H1 (cell line): ENCODE results near the gene ZNF70. TPM values are rescaled to one million over a fixed set of nuclear protein-coding genes. Genes with fewer than 3 reads are reported as not detected.

Experiments
- CHD1 ChIP-seq: IDR thresholded peaks from 2 replicates; pipeline ENCODE4 v1.6.1; 2012; ENCODE audit warnings: low read depth, low read length, improper control_type of control experiment
- CHD2 ChIP-seq: IDR thresholded peaks from 2 replicates; pipeline ENCODE4 v1.6.1; 2012; ENCODE audit warnings: low read length, improper control_type of control experiment
- EGR1 ChIP-seq: IDR thresholded peaks from 2 replicates; pipeline ENCODE4 v1.6.1; 2011; ENCODE audit warnings: low read depth, low read length, borderline replicate concordance
- HDAC2 ChIP-seq, 2 experiments: fragments of 300-600 bp in 1 of 2; sonication (generic) in 1 of 2; IDR thresholded peaks; 2 replicates each; pipeline ENCODE4 v1.6.1; 2011 to 2012; ENCODE audit warnings: low read depth in 2 of 2, low read length in 2 of 2, mild to moderate bottlenecking in 2 of 2, moderate library complexity in 2 of 2, borderline replicate concordance in 1 of 2, inconsistent platforms in 1 of 2
- NANOG ChIP-seq: IDR thresholded peaks from 2 replicates; pipeline ENCODE4 v1.6.1; 2011; ENCODE audit warnings: low read length, low read depth, mild to moderate bottlenecking, inconsistent platforms; ENCODE audit not compliant: insufficient read depth, poor library complexity, severe bottlenecking
- TAF1 ChIP-seq: IDR thresholded peaks from 2 replicates; pipeline ENCODE4 v1.6.1; 2011; ENCODE audit warnings: mild to moderate bottlenecking, low read depth, low read length
- TBP ChIP-seq: IDR thresholded peaks from 2 replicates; pipeline ENCODE4 v1.6.1; 2011; ENCODE audit warnings: low read depth, low read length, improper control_type of control experiment
- YY1 ChIP-seq: IDR thresholded peaks from 2 replicates; pipeline ENCODE4 v1.6.1; 2011; ENCODE audit warnings: low read depth, mild to moderate bottlenecking, low read length
- polyA plus RNA-seq, 7 experiments: library from polyadenylated mRNA; depleted of rRNA in 3 of 7; stranded (reverse) in 5 of 7; unstranded in 2 of 7; fragments of >200 nt in 5 of 7; fragments of 200-250 nt in 2 of 7; gene quantifications; 1 replicate in 5 of 7; 2 replicates in 1 of 7; 4 replicates in 1 of 7; pipeline versions ENCODE4 v1.2.1 to v1.2.3, GENCODE V29; 2011 to 2013; ENCODE audit warnings: missing spikeins in 2 of 7, mixed read lengths in 2 of 7
- total RNA-seq: library from RNA; stranded (reverse); fragmentation: NEBNext Ultra II Directional; extraction: Animal tissue kit (Norgen Biotek cat#: 25700); gene quantifications from 2 replicates; pipeline ENCODE4 v1.2.1, GENCODE V29; 2021
- TF ChIP-seq, protein P1 (sequence below): fragments of 300-600 bp; sonication (generic); IDR thresholded peaks from 2 replicates; pipeline ENCODE4 v1.7.1; 2012; ENCODE audit warnings: low read length, moderate library complexity, mild to moderate bottlenecking, inconsistent platforms; ENCODE audit not compliant: insufficient replicate concordance
- TF ChIP-seq, protein P2 (sequence below): IDR thresholded peaks from 2 replicates; pipeline ENCODE4 v1.6.1; 2012; ENCODE audit warnings: inconsistent platforms

ZNF70 gene
- total and polyA plus RNA-seq, 2 of the 8 experiments (the other 6 are each of a cell fraction or from before 2014, with no cell fraction given) = 1.1 to 2.6 TPM

DNA sequence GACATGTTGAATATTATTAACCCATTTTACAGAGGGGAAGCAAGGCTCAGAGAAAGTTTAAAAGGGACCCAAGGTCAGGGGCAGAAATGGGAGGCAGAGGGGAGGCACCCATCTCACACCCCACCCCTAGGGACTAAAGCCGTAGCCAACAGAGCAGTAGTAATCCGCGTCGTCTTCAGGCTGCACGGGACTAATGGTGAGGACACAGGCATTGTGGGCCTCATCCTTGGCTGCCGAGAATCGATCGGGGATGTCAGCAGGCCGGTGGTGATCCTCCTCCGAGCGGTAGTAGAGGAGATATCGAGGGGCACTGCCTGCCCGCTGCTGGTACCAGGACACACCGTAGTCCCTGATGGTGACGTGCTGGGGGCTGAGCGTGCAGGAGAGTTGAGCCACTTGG, 1.8 kb upstream of the ZNF70 start (continued):
- TF ChIP-seq, protein P1, sequence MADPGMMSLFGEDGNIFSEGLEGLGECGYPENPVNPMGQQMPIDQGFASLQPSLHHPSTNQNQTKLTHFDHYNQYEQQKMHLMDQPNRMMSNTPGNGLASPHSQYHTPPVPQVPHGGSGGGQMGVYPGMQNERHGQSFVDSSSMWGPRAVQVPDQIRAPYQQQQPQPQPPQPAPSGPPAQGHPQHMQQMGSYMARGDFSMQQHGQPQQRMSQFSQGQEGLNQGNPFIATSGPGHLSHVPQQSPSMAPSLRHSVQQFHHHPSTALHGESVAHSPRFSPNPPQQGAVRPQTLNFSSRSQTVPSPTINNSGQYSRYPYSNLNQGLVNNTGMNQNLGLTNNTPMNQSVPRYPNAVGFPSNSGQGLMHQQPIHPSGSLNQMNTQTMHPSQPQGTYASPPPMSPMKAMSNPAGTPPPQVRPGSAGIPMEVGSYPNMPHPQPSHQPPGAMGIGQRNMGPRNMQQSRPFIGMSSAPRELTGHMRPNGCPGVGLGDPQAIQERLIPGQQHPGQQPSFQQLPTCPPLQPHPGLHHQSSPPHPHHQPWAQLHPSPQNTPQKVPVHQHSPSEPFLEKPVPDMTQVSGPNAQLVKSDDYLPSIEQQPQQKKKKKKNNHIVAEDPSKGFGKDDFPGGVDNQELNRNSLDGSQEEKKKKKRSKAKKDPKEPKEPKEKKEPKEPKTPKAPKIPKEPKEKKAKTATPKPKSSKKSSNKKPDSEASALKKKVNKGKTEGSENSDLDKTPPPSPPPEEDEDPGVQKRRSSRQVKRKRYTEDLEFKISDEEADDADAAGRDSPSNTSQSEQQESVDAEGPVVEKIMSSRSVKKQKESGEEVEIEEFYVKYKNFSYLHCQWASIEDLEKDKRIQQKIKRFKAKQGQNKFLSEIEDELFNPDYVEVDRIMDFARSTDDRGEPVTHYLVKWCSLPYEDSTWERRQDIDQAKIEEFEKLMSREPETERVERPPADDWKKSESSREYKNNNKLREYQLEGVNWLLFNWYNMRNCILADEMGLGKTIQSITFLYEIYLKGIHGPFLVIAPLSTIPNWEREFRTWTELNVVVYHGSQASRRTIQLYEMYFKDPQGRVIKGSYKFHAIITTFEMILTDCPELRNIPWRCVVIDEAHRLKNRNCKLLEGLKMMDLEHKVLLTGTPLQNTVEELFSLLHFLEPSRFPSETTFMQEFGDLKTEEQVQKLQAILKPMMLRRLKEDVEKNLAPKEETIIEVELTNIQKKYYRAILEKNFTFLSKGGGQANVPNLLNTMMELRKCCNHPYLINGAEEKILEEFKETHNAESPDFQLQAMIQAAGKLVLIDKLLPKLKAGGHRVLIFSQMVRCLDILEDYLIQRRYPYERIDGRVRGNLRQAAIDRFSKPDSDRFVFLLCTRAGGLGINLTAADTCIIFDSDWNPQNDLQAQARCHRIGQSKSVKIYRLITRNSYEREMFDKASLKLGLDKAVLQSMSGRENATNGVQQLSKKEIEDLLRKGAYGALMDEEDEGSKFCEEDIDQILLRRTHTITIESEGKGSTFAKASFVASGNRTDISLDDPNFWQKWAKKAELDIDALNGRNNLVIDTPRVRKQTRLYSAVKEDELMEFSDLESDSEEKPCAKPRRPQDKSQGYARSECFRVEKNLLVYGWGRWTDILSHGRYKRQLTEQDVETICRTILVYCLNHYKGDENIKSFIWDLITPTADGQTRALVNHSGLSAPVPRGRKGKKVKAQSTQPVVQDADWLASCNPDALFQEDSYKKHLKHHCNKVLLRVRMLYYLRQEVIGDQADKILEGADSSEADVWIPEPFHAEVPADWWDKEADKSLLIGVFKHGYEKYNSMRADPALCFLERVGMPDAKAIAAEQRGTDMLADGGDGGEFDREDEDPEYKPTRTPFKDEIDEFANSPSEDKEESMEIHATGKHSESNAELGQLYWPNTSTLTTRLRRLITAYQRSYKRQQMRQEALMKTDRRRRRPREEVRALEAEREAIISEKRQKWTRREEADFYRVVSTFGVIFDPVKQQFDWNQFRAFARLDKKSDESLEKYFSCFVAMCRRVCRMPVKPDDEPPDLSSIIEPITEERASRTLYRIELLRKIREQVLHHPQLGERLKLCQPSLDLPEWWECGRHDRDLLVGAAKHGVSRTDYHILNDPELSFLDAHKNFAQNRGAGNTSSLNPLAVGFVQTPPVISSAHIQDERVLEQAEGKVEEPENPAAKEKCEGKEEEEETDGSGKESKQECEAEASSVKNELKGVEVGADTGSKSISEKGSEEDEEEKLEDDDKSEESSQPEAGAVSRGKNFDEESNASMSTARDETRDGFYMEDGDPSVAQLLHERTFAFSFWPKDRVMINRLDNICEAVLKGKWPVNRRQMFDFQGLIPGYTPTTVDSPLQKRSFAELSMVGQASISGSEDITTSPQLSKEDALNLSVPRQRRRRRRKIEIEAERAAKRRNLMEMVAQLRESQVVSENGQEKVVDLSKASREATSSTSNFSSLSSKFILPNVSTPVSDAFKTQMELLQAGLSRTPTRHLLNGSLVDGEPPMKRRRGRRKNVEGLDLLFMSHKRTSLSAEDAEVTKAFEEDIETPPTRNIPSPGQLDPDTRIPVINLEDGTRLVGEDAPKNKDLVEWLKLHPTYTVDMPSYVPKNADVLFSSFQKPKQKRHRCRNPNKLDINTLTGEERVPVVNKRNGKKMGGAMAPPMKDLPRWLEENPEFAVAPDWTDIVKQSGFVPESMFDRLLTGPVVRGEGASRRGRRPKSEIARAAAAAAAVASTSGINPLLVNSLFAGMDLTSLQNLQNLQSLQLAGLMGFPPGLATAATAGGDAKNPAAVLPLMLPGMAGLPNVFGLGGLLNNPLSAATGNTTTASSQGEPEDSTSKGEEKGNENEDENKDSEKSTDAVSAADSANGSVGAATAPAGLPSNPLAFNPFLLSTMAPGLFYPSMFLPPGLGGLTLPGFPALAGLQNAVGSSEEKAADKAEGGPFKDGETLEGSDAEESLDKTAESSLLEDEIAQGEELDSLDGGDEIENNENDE = no peak
- no peak for TF ChIP-seq CHD2
- TF ChIP-seq EGR1 = no peak
- no peak for TF ChIP-seq YY1
- TF ChIP-seq CHD1 = no peak
- no peak for TF ChIP-seq TBP
- no peak for TF ChIP-seq NANOG
- no peak for TF ChIP-seq TAF1
- TF ChIP-seq, protein P2, sequence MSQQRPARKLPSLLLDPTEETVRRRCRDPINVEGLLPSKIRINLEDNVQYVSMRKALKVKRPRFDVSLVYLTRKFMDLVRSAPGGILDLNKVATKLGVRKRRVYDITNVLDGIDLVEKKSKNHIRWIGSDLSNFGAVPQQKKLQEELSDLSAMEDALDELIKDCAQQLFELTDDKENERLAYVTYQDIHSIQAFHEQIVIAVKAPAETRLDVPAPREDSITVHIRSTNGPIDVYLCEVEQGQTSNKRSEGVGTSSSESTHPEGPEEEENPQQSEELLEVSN = no peak
- no peak for TF ChIP-seq HDAC2 (IDR thresholded peaks at IDR 0.05; ENCODE audit: borderline replicate concordance in 1 of 2, low read depth in 2 of 2, low read length in 2 of 2)
